Trophoblast cell (in vitro differentiated cells and primary cell): Measurements from ENCODE around the gene TMC3.

Source experiments
- DNase-seq, 2 donors: peaks; one replicate each; pipeline ENCODE4 v3.0.0-alpha.2; 2016
- H2AFZ ChIP-seq: 2 replicates; pipeline ENCODE4 v1.6.1; 2013; ENCODE audit warnings: low read length, moderate library complexity, mild to moderate bottlenecking; ENCODE audit not compliant: insufficient read depth, poor library complexity
- H2AK5ac ChIP-seq: 2 replicates; pipeline ENCODE4 v1.6.1; 2013; ENCODE audit warnings: mild to moderate bottlenecking, low read length
- H2BK120ac ChIP-seq: 2 replicates; pipeline ENCODE4 v1.6.1; 2013; ENCODE audit warnings: low read length, mild to moderate bottlenecking, moderate library complexity; ENCODE audit not compliant: insufficient read depth, poor library complexity
- H2BK12ac ChIP-seq: 2 replicates; pipeline ENCODE4 v1.6.1; 2013; ENCODE audit warnings: mild to moderate bottlenecking, low read length, moderate library complexity
- H2BK5ac ChIP-seq: 2 replicates; pipeline ENCODE4 v1.6.1; 2013; ENCODE audit warnings: low read length, low read depth, moderate library complexity, mild to moderate bottlenecking; ENCODE audit not compliant: poor library complexity
- H3K14ac ChIP-seq: 2 replicates; pipeline ENCODE4 v1.6.1; 2013; ENCODE audit warnings: mild to moderate bottlenecking, low read length
- H3K18ac ChIP-seq: 2 replicates; pipeline ENCODE4 v1.6.1; 2013; ENCODE audit warnings: mild to moderate bottlenecking, low read length
- H3K23ac ChIP-seq: 2 replicates; pipeline ENCODE4 v1.6.1; 2013; ENCODE audit warnings: low read length
- H3K27ac ChIP-seq: 2 replicates; pipeline ENCODE4 v1.5.1; 2013; ENCODE audit warnings: low read depth, mild to moderate bottlenecking, inconsistent platforms, low read length, moderate library complexity
- H3K27me3 ChIP-seq: 2 replicates; pipeline ENCODE4 v1.6.1; 2013; ENCODE audit warnings: inconsistent platforms, mild to moderate bottlenecking, low read length, moderate library complexity; ENCODE audit not compliant: insufficient read depth
- H3K36me3 ChIP-seq, 2 experiments: 1 replicate in 1 of 2; 2 replicates in 1 of 2; pipeline ENCODE4 v1.6.1; 2013; ENCODE audit warnings: low read length in 2 of 2, mild to moderate bottlenecking in 2 of 2, moderate library complexity in 1 of 2; ENCODE audit not compliant: insufficient read depth in 2 of 2, control insufficient read depth in 1 of 2
- H3K4ac ChIP-seq: 2 replicates; pipeline ENCODE4 v1.6.1; 2013; ENCODE audit warnings: low read depth, mild to moderate bottlenecking, low read length, moderate library complexity
- H3K4me1 ChIP-seq, 2 experiments: 1 replicate in 1 of 2; 2 replicates in 1 of 2; pipeline ENCODE4 v1.6.1; 2013; ENCODE audit warnings: low read length in 2 of 2, mild to moderate bottlenecking in 2 of 2, moderate library complexity in 1 of 2; ENCODE audit not compliant: insufficient read depth in 2 of 2, control insufficient read depth in 1 of 2
- H3K4me2 ChIP-seq: 2 replicates; pipeline ENCODE4 v1.6.1; 2013; ENCODE audit warnings: inconsistent platforms, mild to moderate bottlenecking, low read length, moderate library complexity
- H3K4me3 ChIP-seq: 2 replicates; pipeline ENCODE4 v1.5.1; 2013; ENCODE audit warnings: mild to moderate bottlenecking, low read depth, low read length, inconsistent platforms
- H3K79me1 ChIP-seq: one replicate; pipeline ENCODE4 v1.6.1; 2013; ENCODE audit warnings: low read length
- H3K79me2 ChIP-seq: 2 replicates; pipeline ENCODE4 v1.6.1; 2013; ENCODE audit warnings: low read length, mild to moderate bottlenecking; ENCODE audit not compliant: control insufficient read depth, insufficient read depth, poor library complexity
- H3K9ac ChIP-seq: 2 replicates; pipeline ENCODE4 v1.6.1; 2013; ENCODE audit warnings: mild to moderate bottlenecking, low read length
- H3K9me3 ChIP-seq: 2 replicates; pipeline ENCODE4 v1.6.1; 2013; ENCODE audit warnings: low read depth, mild to moderate bottlenecking, control low read depth, inconsistent platforms, low read length; ENCODE audit not compliant: insufficient read depth
- H4K12ac ChIP-seq: 2 replicates; pipeline ENCODE4 v1.6.1; 2013; ENCODE audit warnings: low read depth, mild to moderate bottlenecking, low read length, moderate library complexity
- H4K8ac ChIP-seq: 2 replicates; pipeline ENCODE4 v1.6.1; 2013; ENCODE audit warnings: low read depth, mild to moderate bottlenecking, low read length, moderate library complexity
- H4K91ac ChIP-seq: one replicate; pipeline ENCODE4 v1.6.1; 2013; ENCODE audit warnings: low read depth, mild to moderate bottlenecking, low read length, moderate library complexity
- WGBS: extraction: QIAGEN DNeasy Blood & Tissue Kit; methylation state at CpG from one replicate; pipeline ENCODE4 v1.1.7; 2013; ENCODE audit warnings: missing lambda C conversion rate; ENCODE audit not compliant: insufficient read length, insufficient coverage; ENCODE audit errors: extremely low coverage; 5-methylcytosine and 5-hydroxymethylcytosine counted together

The TMC3 gene

GRCh38 chr15:81298611-81299010 lies 75.4 kb downstream of the TMC3 start:
- Histone ChIP-seq H2BK12ac (no peak overlapping the region), H3K14ac (no peak overlapping the region), H3K4me1 (peaks cover 2 to 3% of the 10 kb centered on the region in 2 experiments), H3K4ac (no peak overlapping the region), H2AK5ac (no peak overlapping the region), H2AFZ (no peak overlapping the region), H4K8ac (no peak overlapping the region), H3K79me1 (no peaks in the 10 kb centered on the region), H3K27ac (no peak overlapping the region), H2BK5ac (no peak overlapping the region), H3K9me3 (no peaks in the 10 kb centered on the region), H3K18ac (no peak overlapping the region), H3K23ac (no peak overlapping the region), H3K9ac (no peak overlapping the region), H4K91ac (no peak overlapping the region), H2BK120ac (no peak overlapping the region), H3K36me3 (no peaks in the 10 kb centered on the region), H3K79me2 (no peaks in the 10 kb centered on the region), H3K27me3 (no peaks in the 10 kb centered on the region), H3K4me3 (no peak overlapping the region), H3K4me2 (no peak overlapping the region), H4K12ac (no peak overlapping the region)
- no peak for DNase-seq
- no CpG with 5 or more reads among the region's 6 CpGs for WGBS

- no peak overlapping the region for H2BK120ac ChIP-seq
- no peak overlapping the region for H2AFZ ChIP-seq
- no peak overlapping the region for H3K27ac ChIP-seq
- H4K91ac ChIP-seq: no peak overlapping the region
- H3K9ac ChIP-seq: no peak overlapping the region
- no peaks in the 10 kb centered on the region for H3K27me3 ChIP-seq
- H3K4me1 ChIP-seq: no peaks in the 10 kb centered on the region
- no peaks in the 10 kb centered on the region for H3K79me2 ChIP-seq
- DNase-seq: peak; percentile 89 to 91
- no peaks in the 10 kb centered on the region for H3K9me3 ChIP-seq
- no peak overlapping the region for H3K4me2 ChIP-seq
- H3K4ac ChIP-seq: no peak overlapping the region
- H3K4me3 ChIP-seq: no peak overlapping the region
- H2AK5ac ChIP-seq: no peak overlapping the region
- no peak overlapping the region for H3K18ac ChIP-seq
- H4K12ac ChIP-seq: no peak overlapping the region
- H3K14ac ChIP-seq: no peak overlapping the region
- WGBS: no CpG with 5 or more reads among the region's 4 CpGs
- no peaks in the 10 kb centered on the region for H3K36me3 ChIP-seq
- H2BK5ac ChIP-seq: no peak overlapping the region
- no peaks in the 10 kb centered on the region for H3K79me1 ChIP-seq
- H3K23ac ChIP-seq: no peak overlapping the region
- no peak overlapping the region for H2BK12ac ChIP-seq
- H4K8ac ChIP-seq: no peak overlapping the region
Measured at GRCh38 chr15:81297603-81298575, 76.1 kb downstream of the TMC3 start.

- Histone ChIP-seq H2AK5ac (no peak overlapping the region), H3K79me1 (no peaks in the 10 kb centered on the region), H3K4me1 (no peaks in the 10 kb centered on the region), H3K36me3 (no peaks in the 10 kb centered on the region), H3K14ac (no peak overlapping the region), H2AFZ (no peak overlapping the region), H4K8ac (no peak overlapping the region), H2BK5ac (no peak overlapping the region), H3K9ac (no peak overlapping the region), H3K27me3 (no peaks in the 10 kb centered on the region), H3K4me3 (no peak overlapping the region), H3K4me2 (no peak overlapping the region), H3K23ac (no peak overlapping the region), H2BK120ac (no peak overlapping the region), H4K12ac (no peak overlapping the region), H3K27ac (no peak overlapping the region), H3K18ac (no peak overlapping the region), H2BK12ac (no peak overlapping the region), H3K4ac (no peak overlapping the region), H3K79me2 (no peaks in the 10 kb centered on the region), H3K9me3 (no peaks in the 10 kb centered on the region), H4K91ac (no peak overlapping the region)
- WGBS: no CpG with 5 or more reads among the region's 3 CpGs
- peak; percentile 87 to 94 for DNase-seq
Measured at GRCh38 chr15:81297147-81297572, 76.9 kb downstream of the TMC3 start.

GRCh38 chr15:81296673-81297072 lies 77.3 kb downstream of the TMC3 start:
- Histone ChIP-seq H3K18ac (no peak overlapping the region), H3K36me3 (no peaks in the 10 kb centered on the region), H3K27me3 (no peaks in the 10 kb centered on the region), H2BK120ac (no peak overlapping the region), H3K9me3 (no peaks in the 10 kb centered on the region), H4K12ac (no peak overlapping the region), H3K79me1 (no peaks in the 10 kb centered on the region), H3K4me2 (no peak overlapping the region), H3K27ac (no peak overlapping the region), H3K4me3 (no peak overlapping the region), H4K8ac (no peak overlapping the region), H3K23ac (no peak overlapping the region), H2BK5ac (no peak overlapping the region), H2AFZ (no peak overlapping the region), H2AK5ac (no peak overlapping the region), H3K14ac (no peak overlapping the region), H3K4ac (no peak overlapping the region), H4K91ac (no peak overlapping the region), H3K4me1 (no peaks in the 10 kb centered on the region), H2BK12ac (no peak overlapping the region), H3K79me2 (no peaks in the 10 kb centered on the region), H3K9ac (no peak overlapping the region)
- WGBS: no CpG with 5 or more reads among the region's 11 CpGs
- peak in 1 of 2 donors; percentile 36 for DNase-seq
